ENCODE results near the gene DEFB131A.
"Not testable (repeated sequence)": the region's sequence is repeated elsewhere in the genome, so short reads cannot be mapped to it uniquely, and the experiment has no call there.

Gene DEFB131A, protein sequence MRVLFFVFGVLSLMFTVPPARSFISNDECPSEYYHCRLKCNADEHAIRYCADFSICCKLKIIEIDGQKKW

DNA sequence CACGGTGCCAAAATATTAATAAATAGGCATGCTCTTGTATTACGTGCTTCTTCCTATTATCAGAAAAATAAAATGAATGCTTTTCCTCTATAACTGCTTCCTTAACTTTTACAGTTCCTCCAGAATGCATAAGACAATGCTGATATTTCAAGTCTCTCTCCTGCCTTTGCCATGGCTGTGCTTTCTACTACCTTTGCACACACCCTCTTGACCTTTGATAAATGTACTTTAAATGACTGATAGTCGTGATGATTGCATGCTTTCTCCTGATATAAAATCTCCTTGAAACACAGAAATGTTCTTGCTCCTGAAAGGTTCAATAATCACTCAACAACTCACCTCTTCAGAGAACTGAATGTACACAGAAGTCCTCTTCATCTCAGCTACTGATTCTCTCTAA is at the start of gene DEFB131A:
TSS of gene DEFB131A (plus strand) at position 301 of the 400 bp plus-strand sequence. CDS start 120 bp downstream, outside the sequence.
- DNase-seq = not testable (repeated sequence)

- not testable (repeated sequence) for DNase-seq
These were observed 38.4 kb upstream of the DEFB131A start for GRCh38 chr4:9405774-9406173.

DNA sequence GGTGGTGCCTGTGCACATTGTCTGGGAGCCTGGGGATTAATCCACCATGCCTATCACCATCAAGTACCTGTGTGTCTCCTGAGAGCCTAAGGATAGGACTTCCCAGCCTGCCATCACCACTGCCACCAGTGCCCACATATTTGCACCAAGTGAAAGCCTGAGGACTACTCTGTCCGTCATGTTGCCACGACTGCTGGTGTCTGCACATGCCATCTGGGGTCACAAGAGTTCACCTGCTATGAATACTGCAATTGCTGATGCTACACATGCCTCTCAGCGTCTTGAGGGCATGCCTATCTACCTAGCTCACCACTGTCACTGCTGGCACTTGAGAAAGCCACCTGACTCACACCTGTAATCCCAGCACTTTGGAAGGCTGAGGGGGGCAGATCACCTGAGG is 37.7 kb upstream of the DEFB131A start:
- DNase-seq = not testable (repeated sequence)

GRCh38 chr4:9409793-9410192 is 34.4 kb upstream of the DEFB131A start:
- no peak for DNase-seq

DNA sequence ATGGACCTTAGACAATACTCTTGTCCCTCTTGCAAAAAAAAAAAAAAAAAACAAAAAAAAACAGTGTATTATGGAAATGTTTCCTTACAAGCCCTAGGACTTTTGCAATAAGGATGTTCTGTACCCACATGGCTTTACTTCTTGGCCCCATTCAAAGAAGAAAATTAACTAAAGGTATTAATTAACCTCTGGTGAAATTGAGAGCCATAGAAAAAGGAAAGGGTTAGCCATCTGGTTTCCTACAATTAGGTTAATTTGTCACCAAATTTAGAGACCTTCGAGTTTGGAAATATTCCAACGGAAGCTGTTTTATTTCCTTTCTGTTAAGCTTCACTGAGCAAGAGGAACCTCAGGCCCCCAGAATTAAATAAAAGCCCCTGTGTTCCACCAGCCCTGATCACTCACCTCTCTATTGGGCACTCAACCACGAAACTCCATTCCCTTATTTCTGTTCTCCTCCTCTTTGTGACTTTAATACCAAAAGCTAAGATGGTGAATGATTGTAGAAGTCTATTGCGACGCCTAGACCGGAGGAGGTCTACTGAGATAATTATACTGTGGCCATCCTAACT is 22.2 kb upstream of the DEFB131A start:
- not testable (repeated sequence) for DNase-seq

DNA sequence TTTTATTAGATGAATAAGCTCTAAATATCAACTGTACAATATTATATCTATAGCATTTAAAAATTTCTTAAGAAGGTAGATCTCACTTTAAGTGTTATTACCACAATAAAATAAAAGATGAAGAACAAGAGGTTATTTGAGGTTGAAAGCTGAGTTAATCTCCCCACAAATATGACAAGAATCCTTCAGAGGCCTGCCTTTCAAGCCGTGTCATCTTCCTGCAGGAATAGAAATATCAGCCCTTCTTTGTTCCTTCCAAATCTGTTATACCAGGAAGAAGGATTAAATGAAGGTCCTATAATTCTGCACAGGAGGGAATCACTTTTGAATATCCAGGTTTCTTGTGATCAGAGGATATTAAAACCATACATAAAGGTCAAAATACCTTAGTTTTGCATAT is 18.3 kb upstream of the DEFB131A start:
- DNase-seq = not testable (repeated sequence)

GRCh38 chr4:9430061-9430460 is 14.2 kb upstream of the DEFB131A start:
- not testable (repeated sequence) for DNase-seq

DNA sequence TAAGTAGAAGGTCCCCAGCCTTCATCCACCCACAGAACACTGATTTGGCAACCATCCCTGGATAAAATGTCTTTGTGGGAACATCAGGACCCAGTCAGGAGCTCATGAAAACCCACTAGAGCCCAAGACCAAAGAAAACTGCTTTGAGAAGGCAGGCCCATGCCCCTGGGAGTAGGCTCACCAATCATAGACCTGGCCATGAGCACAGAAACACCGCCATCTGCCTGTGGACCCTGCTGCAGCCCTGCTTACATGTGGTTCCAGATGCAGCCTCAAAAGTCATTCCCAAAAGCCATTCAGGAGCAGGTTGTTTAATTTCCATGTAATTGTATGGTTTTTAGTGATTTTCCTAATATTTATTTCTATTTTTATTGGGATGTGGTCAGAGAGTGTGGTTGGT is 10.9 kb upstream of the DEFB131A start:
- DNase-seq = not testable (repeated sequence)

DNA sequence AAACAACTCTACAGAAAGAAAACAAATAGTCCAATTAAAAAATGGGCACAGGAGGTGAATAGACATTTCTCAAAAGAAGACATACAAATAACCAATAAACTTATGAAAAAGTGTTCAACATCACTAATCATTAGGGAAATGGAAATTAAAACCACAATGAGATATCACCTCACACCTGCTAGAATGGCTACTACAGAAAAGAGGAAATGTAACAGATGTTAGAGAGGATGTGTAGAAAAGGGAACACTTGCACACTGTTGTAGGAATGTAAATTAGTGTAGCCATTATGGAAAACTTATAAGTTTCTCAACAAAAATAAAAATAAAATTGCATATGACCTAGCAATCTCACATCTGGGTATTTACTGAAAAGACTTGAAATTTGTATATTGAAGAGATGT is 7.5 kb upstream of the DEFB131A start:
- DNase-seq = not testable (repeated sequence)

DNA sequence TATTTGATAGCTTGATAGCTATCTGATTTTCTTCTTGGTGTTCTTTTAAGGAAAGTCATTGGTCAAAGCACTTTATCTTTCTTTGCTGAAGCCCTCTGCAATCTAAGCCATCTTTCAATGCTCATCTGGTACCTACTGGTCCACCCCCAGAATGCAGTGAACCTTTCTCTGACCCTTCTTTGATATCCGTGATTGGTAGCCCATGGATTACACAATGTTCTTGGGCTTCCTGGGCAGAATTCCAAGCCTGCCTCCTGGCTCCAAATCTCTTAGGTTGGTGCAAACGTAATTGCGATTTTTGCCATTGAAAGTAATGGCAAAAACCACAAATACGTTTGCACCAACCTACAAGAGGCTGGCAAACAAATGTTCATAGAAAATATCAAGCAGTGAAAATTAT is 1.9 kb upstream of the DEFB131A start:
- not testable (repeated sequence) for DNase-seq

DNA sequence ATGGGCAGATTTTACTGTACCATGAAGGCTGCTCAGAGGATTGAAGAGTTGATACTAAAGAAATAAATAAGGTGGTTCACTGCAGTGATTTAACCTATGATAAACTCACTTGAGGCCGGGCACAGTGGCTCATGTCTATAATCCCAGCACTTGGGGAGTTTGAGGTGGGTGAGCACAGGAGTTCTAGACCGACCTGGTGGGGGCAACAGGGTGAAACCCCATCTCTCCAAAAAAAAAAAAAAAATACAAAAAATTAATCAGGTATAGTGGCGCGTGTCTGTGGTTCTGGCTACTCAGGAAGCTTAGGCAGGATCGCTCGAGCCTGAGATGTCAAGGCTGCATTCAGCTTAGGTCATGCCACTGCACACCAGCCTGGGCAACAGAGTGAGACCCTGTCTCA is 467 bp downstream of the DEFB131A start:
- not testable (repeated sequence) for DNase-seq

GRCh38 chr4:9452251-9452650 is 8.0 kb downstream of the DEFB131A start:
- not testable (repeated sequence) for DNase-seq

DNA sequence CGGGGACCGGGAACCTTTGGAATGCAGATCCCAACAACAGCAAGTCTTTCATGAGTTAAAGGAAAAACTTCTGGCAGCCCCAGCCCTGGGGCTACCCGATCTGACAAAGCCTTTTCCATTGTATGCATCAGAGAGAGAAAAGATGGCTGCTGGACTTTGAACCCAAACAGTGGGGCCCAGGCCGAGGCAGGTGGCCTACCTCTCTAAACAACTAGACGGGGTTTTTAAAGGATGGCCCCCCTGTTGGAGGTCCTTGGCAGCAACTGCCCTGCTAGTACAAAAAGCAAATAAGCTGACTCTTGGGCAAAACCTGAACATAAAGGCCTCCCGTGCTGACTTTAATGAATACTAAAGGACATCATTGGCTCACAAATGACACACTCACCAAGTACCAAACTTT is 10.1 kb downstream of the DEFB131A start:
- DNase-seq = not testable (repeated sequence)

GRCh38 chr4:9455046-9455445 is 10.8 kb downstream of the DEFB131A start:
- not testable (repeated sequence) for DNase-seq

- DNase-seq = not testable (repeated sequence)
These were observed 35.3 kb downstream of the DEFB131A start for GRCh38 chr4:9479466-9479865.

DNA sequence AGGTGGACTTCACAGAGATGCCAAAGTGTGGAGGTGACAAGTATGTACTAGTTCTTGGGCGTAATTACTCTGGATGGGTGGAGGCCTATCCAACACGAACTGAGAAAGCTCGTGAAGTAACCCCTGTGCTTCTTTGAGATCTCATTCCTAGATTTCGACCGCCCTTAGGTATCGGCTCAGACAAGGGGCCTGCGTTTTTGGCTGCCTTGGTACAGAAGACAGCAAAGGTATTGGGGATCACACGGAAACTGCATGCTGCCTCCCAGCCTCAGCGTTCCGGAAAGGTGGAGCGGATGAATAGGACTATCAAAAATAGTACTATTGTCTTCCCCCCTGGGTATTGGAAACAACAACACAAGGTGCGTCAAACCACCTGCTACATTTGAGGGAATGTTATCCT is 35.9 kb downstream of the DEFB131A start:
- not testable (repeated sequence) for DNase-seq

DNA sequence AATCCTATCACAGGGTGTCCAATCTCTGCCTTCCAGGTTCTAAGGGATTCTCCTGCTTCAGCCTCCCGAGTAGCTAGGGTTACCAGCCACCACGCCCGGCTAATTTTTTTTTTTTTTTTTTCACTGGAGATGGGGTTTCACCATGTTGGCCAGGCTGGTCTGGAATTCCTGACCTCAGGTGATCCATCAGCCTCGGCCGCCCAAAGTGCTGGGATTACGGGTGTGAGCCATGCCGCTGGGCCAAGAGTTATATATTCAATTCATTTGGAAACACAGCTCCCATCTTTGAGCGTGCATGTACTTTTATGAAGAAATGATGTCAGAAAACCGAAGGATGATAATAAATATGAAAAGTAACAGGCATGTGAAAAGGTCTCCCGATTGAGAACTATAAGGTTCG is 38.7 kb downstream of the DEFB131A start:
- not testable (repeated sequence) for DNase-seq

- not testable (repeated sequence) for DNase-seq
These were observed 39.5 kb downstream of the DEFB131A start for GRCh38 chr4:9483682-9484081.

DNA sequence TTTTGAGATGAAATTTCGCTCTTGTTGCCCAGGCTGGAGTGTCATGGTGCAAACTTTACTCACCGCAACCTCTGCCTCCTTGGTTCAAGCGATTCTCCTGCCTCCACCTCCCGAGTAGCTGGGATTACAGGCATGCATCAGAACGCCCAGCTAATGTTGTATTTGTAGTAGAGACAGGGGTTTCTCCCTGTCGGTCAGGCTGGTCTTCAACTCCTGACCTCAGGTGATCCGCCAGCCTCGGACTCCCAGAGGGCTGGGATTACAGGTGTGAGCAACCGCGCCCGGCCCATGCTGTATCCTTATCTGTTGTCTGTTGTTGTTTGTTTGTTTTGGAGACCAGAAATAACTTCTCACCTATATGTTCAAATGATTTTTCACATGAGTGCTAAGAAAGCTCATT is 42.7 kb downstream of the DEFB131A start:
- not testable (repeated sequence) for DNase-seq

DNA sequence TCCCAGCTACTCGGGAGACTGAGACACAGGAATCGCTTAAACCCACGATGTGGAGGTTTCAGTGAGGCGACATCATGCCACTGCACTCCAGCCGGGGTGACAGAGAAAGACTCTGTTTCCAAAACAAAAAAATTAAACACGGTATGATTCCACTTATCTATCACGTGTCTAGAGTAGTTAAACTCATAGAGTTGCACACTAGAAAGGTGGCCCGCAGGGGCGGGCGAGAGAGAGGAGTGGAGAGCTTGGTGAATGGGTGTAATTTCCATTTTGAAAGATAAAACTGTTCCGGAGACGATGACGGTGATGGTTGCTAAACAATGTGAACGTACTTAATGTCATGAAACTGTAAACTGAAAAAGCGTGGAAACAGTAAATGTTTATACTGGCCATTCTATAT is 44.6 kb downstream of the DEFB131A start:
- DNase-seq = not testable (repeated sequence)

GRCh38 chr4:9490496-9490895 is 46.3 kb downstream of the DEFB131A start:
- not testable (repeated sequence) for DNase-seq

DNA sequence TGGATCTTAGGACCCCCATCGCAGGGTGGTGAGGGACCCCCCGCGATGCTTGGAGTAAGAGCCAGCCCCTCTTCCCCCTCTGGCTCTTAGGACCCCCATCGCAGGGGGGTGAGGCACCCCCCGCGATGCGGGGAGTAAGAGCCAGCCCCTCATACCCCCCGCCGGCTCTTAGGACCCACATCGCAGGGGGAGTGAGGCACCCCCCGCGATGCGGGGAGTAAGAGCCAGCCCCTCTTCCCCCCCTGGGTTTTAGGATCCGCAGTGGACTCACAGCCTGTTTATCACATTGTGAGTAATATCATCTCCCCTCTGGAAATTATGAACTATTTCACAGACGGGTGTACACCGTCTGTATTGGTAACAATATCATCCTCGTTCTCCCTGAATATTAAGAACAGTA is 46.8 kb downstream of the DEFB131A start:
- DNase-seq = not testable (repeated sequence)

DNA sequence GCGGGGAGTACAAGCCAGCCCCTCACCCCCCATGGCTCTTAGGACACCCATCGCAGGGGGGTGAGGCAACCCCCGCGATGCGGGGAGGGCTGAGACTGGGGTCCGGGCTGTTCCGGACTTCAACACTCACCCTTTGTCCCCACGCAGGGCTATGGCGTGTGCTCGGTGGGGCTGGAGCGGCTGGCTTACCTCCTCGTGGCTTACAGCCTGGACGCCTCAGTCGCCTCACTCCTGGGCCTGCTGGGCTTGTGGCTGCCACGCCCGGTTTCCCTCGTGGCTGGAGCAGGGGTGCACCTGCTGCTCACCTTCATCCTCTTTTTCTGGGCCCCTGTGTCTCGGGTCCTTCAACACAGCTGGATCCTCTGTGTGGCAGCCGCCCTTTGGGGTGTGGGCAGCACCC is 49.4 kb downstream of the DEFB131A start:
- DNase-seq = not testable (repeated sequence)

DNA sequence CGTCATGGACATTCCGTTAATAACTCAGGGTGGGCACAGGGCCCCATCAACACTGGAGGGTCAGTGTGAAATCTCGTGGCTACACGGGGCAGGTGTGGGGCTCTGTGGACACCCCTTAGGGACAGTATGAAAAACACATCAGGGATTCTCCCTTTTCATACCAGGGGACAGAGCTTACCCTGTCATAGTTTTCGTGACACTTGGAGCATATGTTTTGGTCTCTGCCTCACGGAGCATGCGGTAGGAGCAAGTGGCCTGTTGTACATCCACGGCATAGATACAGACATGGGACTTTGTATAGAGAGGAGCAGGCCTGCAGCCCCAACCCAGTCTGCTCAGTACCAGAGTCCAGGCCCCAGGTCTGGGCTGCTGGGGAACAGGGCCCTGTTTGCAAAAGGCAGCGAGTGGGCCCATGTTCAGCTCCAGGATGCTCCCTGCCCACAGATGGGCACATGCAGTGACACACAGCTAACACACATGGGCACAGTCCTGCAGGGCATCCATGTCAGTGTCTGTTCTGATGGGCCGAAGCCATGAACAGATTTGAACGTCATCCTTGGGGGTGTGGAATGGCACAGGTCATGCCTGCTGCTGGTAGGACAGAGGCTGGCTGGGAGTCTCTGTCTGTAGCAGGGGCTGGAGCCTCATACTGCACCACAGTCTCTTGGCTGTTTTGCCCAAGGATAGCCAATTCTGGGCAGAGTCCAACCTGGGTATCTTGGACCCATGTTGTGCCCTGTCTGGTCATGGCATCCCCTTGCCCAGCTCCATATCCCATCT is 50.2 kb downstream of the DEFB131A start:
- DNase-seq = not testable (repeated sequence)

All from NCI-H1417 (cell line).